HEK293 (cell line): ENCODE results near the gene SINHCAF.
A peak's percentile ranks its signal among the peaks of the same experiment; 100 is the strongest.

ENCODE experiments used
- GLI2 ChIP-seq: fragments of 450-650 bp; formaldehyde crosslinking; IDR thresholded peaks from 2 replicates; pipeline ENCODE4; 2017; ENCODE audit warnings: missing biosample characterization, missing genetic modification characterization, low read depth, borderline replicate concordance
- GLI4 ChIP-seq: fragments of 450-650 bp; formaldehyde crosslinking; IDR thresholded peaks from 2 replicates; pipeline ENCODE4 v1.5.1; 2016; ENCODE audit warnings: missing biosample characterization, missing genetic modification characterization
- GLIS1 ChIP-seq: fragments of 450-650 bp; formaldehyde crosslinking; IDR thresholded peaks from 2 replicates; pipeline ENCODE4 v1.5.1; 2016; ENCODE audit warnings: missing biosample characterization, missing genetic modification characterization
- GLIS2 ChIP-seq: fragments of 450-650 bp; formaldehyde crosslinking; IDR thresholded peaks from 2 replicates; pipeline ENCODE4 v1.5.1; 2016; ENCODE audit warnings: missing biosample characterization, missing genetic modification characterization
- MZF1 ChIP-seq: fragments of 450-650 bp; formaldehyde crosslinking; IDR thresholded peaks from 2 replicates; pipeline ENCODE4 v1.5.1; 2017; ENCODE audit warnings: missing biosample characterization, missing genetic modification characterization, borderline replicate concordance
- RBAK ChIP-seq: fragments of 450-650 bp; formaldehyde crosslinking; IDR thresholded peaks from 2 replicates; pipeline ENCODE4 v1.5.1; 2016; ENCODE audit warnings: missing biosample characterization, missing genetic modification characterization
- SCRT1 ChIP-seq: fragments of 450-650 bp; formaldehyde crosslinking; IDR thresholded peaks from 2 replicates; pipeline ENCODE4 v1.5.1; 2016; ENCODE audit warnings: missing biosample characterization, missing genetic modification characterization, borderline replicate concordance
- SP7 ChIP-seq: fragments of 450-650 bp; formaldehyde crosslinking; IDR thresholded peaks from 2 replicates; pipeline ENCODE4 v1.5.1; 2016; ENCODE audit warnings: missing biosample characterization, missing genetic modification characterization
- ZNF121 ChIP-seq: fragments of 450-650 bp; formaldehyde crosslinking; IDR thresholded peaks from 2 replicates; pipeline ENCODE4 v1.5.1; 2016; ENCODE audit warnings: missing biosample characterization, missing genetic modification characterization
- ZNF138 ChIP-seq: fragments of 450-650 bp; formaldehyde crosslinking; IDR thresholded peaks from 2 replicates; pipeline ENCODE4 v1.5.1; 2016; ENCODE audit warnings: missing biosample characterization, missing genetic modification characterization, borderline replicate concordance
- ZNF335 ChIP-seq: fragments of 450-650 bp; formaldehyde crosslinking; conservative IDR thresholded peaks from 2 replicates; pipeline ENCODE4 v1.5.1; 2016; ENCODE audit warnings: missing biosample characterization, missing genetic modification characterization
- ZNF341 ChIP-seq: fragments of 450-650 bp; formaldehyde crosslinking; IDR thresholded peaks from 2 replicates; pipeline ENCODE4; 2016; ENCODE audit warnings: low read depth, missing biosample characterization, missing genetic modification characterization
- ZNF416 ChIP-seq: fragments of 450-650 bp; formaldehyde crosslinking; IDR thresholded peaks from 2 replicates; pipeline ENCODE4 v1.5.1; 2016; ENCODE audit warnings: missing biosample characterization, missing genetic modification characterization
- ZNF510 ChIP-seq: fragments of 450-650 bp; formaldehyde crosslinking; IDR thresholded peaks from 2 replicates; pipeline ENCODE4 v1.5.1; 2018; ENCODE audit warnings: mild to moderate bottlenecking, missing genetic modification characterization, missing biosample characterization; ENCODE audit not compliant: insufficient replicate concordance
- ZNF530 ChIP-seq: fragments of 450-650 bp; formaldehyde crosslinking; IDR thresholded peaks from 2 replicates; pipeline ENCODE4 v1.5.1; 2016; ENCODE audit warnings: low read depth, missing biosample characterization, missing genetic modification characterization
- ZNF585B ChIP-seq: fragments of 450-650 bp; formaldehyde crosslinking; IDR thresholded peaks from 2 replicates; pipeline ENCODE4 v1.5.1; 2016; ENCODE audit warnings: missing biosample characterization, missing genetic modification characterization
- ZNF621 ChIP-seq: fragments of 450-650 bp; formaldehyde crosslinking; IDR thresholded peaks from 2 replicates; pipeline ENCODE4 v1.5.1; 2017; ENCODE audit warnings: missing biosample characterization, missing genetic modification characterization
- ZNF777 ChIP-seq: fragments of 450-650 bp; formaldehyde crosslinking; IDR thresholded peaks from 2 replicates; pipeline ENCODE4 v1.5.1; 2017; ENCODE audit warnings: missing biosample characterization, missing genetic modification characterization, borderline replicate concordance
- TF ChIP-seq, protein P1 (sequence below): fragments of 450-650 bp; formaldehyde crosslinking; IDR thresholded peaks from 2 replicates; pipeline ENCODE4 v1.5.1; 2016; ENCODE audit warnings: missing biosample characterization, missing genetic modification characterization
- TF ChIP-seq, protein P2 (sequence below): fragments of 450-650 bp; formaldehyde crosslinking; IDR thresholded peaks from 2 replicates; pipeline ENCODE4 v1.5.1; 2016; ENCODE audit warnings: missing biosample characterization, missing genetic modification characterization
- TF ChIP-seq, protein P3 (sequence below): fragments of 450-650 bp; formaldehyde crosslinking; IDR thresholded peaks from 2 replicates; pipeline ENCODE4 v1.5.1; 2016; ENCODE audit warnings: missing biosample characterization, missing genetic modification characterization
- TF ChIP-seq, protein P4 (sequence below): fragments of 450-650 bp; IDR thresholded peaks from 2 replicates; pipeline ENCODE4 v1.5.1; 2018; ENCODE audit warnings: missing biosample characterization, mild to moderate bottlenecking, missing genetic modification characterization
- TF ChIP-seq, protein P5 (sequence below): fragments of 450-650 bp; formaldehyde crosslinking; IDR thresholded peaks from 2 replicates; pipeline ENCODE4 v1.5.1; 2016; ENCODE audit warnings: missing biosample characterization, missing genetic modification characterization
- TF ChIP-seq, protein P6 (sequence below): sonication (generic); formaldehyde crosslinking; IDR thresholded peaks from 2 replicates; pipeline ENCODE4 v1.8.1; 2022; ENCODE audit warnings: mild to moderate bottlenecking, moderate library complexity, missing genetic modification reagents
- TF ChIP-seq, protein P7 (sequence below): fragments of 450-650 bp; formaldehyde crosslinking; IDR thresholded peaks from 2 replicates; pipeline ENCODE4 v1.5.1; 2016; ENCODE audit warnings: missing biosample characterization, missing genetic modification characterization
- TF ChIP-seq, protein P8 (sequence below): fragments of 450-650 bp; formaldehyde crosslinking; IDR thresholded peaks from 2 replicates; pipeline ENCODE4 v1.5.1; 2017; ENCODE audit warnings: missing biosample characterization, mild to moderate bottlenecking, missing genetic modification characterization, moderate library complexity

Gene SINHCAF

DNA sequence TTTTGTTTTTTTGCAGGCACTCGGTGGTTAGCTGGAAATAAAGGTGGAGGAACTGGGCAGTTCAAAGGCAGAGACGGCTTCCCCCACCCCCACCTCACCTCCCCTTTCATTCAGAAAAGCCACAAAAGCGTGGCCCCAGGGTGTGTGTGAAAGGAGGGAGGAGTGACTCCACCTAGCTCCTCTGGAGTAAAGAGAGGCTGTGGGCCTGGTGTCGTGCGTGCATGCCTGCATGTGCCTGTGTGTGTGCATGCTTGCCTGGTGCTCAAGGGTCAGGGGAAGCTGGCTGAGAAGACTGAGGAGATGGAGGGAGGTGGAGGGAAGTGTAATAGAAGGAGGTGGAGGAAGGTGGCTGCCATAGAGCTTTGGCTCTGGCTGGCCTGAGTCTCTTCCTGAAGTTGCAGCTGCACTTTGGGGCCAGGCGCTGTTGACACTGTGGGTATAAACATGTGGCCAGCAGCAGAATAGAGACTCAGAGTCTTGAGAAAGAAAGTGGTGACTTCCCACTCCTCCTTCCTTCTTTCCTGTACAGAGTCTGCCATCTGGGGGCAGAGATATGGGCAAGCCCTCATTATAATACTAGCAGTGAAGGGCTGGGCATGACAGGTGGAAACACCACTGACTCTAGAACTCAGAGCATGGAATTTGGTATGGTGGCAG, 36.9 kb upstream of the SINHCAF start (continued):
- TF ChIP-seq, protein P1, sequence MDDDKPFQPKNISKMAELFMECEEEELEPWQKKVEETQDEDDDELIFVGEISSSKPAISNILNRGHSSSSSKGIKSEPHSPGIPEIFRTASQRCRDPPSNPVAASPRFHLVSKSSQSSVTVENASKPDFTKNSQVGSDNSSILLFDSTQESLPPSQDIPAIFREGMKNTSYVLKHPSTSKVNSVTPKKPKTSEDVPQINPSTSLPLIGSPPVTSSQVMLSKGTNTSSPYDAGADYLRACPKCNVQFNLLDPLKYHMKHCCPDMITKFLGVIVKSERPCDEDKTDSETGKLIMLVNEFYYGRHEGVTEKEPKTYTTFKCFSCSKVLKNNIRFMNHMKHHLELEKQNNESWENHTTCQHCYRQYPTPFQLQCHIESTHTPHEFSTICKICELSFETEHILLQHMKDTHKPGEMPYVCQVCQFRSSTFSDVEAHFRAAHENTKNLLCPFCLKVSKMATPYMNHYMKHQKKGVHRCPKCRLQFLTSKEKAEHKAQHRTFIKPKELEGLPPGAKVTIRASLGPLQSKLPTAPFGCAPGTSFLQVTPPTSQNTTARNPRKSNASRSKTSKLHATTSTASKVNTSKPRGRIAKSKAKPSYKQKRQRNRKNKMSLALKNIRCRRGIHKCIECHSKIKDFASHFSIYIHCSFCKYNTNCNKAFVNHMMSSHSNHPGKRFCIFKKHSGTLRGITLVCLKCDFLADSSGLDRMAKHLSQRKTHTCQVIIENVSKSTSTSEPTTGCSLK (tag by site-specific recombination), result no peak
- no peak for TF ChIP-seq ZNF530
- TF ChIP-seq, protein P2, sequence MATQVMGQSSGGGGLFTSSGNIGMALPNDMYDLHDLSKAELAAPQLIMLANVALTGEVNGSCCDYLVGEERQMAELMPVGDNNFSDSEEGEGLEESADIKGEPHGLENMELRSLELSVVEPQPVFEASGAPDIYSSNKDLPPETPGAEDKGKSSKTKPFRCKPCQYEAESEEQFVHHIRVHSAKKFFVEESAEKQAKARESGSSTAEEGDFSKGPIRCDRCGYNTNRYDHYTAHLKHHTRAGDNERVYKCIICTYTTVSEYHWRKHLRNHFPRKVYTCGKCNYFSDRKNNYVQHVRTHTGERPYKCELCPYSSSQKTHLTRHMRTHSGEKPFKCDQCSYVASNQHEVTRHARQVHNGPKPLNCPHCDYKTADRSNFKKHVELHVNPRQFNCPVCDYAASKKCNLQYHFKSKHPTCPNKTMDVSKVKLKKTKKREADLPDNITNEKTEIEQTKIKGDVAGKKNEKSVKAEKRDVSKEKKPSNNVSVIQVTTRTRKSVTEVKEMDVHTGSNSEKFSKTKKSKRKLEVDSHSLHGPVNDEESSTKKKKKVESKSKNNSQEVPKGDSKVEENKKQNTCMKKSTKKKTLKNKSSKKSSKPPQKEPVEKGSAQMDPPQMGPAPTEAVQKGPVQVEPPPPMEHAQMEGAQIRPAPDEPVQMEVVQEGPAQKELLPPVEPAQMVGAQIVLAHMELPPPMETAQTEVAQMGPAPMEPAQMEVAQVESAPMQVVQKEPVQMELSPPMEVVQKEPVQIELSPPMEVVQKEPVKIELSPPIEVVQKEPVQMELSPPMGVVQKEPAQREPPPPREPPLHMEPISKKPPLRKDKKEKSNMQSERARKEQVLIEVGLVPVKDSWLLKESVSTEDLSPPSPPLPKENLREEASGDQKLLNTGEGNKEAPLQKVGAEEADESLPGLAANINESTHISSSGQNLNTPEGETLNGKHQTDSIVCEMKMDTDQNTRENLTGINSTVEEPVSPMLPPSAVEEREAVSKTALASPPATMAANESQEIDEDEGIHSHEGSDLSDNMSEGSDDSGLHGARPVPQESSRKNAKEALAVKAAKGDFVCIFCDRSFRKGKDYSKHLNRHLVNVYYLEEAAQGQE (tag by site-specific recombination), result no peak
- peak; percentile 79 for TF ChIP-seq ZNF341 (tag by site-specific recombination)
- TF ChIP-seq, protein P3, sequence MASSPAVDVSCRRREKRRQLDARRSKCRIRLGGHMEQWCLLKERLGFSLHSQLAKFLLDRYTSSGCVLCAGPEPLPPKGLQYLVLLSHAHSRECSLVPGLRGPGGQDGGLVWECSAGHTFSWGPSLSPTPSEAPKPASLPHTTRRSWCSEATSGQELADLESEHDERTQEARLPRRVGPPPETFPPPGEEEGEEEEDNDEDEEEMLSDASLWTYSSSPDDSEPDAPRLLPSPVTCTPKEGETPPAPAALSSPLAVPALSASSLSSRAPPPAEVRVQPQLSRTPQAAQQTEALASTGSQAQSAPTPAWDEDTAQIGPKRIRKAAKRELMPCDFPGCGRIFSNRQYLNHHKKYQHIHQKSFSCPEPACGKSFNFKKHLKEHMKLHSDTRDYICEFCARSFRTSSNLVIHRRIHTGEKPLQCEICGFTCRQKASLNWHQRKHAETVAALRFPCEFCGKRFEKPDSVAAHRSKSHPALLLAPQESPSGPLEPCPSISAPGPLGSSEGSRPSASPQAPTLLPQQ, result 0 out of 2 replicates have a peak, but pooled peaks have one; percentile 9
- TF ChIP-seq GLIS1, result no peak
- TF ChIP-seq, protein P4, sequence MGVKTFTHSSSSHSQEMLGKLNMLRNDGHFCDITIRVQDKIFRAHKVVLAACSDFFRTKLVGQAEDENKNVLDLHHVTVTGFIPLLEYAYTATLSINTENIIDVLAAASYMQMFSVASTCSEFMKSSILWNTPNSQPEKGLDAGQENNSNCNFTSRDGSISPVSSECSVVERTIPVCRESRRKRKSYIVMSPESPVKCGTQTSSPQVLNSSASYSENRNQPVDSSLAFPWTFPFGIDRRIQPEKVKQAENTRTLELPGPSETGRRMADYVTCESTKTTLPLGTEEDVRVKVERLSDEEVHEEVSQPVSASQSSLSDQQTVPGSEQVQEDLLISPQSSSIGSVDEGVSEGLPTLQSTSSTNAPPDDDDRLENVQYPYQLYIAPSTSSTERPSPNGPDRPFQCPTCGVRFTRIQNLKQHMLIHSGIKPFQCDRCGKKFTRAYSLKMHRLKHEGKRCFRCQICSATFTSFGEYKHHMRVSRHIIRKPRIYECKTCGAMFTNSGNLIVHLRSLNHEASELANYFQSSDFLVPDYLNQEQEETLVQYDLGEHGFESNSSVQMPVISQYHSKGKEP (tag by site-specific recombination), result peak; percentile 95
- TF ChIP-seq MZF1 (tag by site-specific recombination), result no peak
- no peak for TF ChIP-seq GLI4 (tag by site-specific recombination)
- TF ChIP-seq SP7 (tag by site-specific recombination), result no peak; the same call in 1 of the 2 replicates
- TF ChIP-seq, protein P5, sequence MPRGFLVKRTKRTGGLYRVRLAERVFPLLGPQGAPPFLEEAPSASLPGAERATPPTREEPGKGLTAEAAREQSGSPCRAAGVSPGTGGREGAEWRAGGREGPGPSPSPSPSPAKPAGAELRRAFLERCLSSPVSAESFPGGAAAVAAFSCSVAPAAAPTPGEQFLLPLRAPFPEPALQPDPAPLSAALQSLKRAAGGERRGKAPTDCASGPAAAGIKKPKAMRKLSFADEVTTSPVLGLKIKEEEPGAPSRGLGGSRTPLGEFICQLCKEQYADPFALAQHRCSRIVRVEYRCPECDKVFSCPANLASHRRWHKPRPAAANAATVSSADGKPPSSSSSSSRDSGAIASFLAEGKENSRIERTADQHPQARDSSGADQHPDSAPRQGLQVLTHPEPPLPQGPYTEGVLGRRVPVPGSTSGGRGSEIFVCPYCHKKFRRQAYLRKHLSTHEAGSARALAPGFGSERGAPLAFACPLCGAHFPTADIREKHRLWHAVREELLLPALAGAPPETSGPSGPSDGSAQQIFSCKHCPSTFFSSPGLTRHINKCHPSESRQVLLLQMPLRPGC (tag by site-specific recombination), result no peak
- no peak for TF ChIP-seq GLI2 (tag by site-specific recombination)
- no peak for TF ChIP-seq SCRT1 (tag by site-specific recombination)
- no peak for TF ChIP-seq ZNF121 (tag by site-specific recombination)
- TF ChIP-seq, protein P6, sequence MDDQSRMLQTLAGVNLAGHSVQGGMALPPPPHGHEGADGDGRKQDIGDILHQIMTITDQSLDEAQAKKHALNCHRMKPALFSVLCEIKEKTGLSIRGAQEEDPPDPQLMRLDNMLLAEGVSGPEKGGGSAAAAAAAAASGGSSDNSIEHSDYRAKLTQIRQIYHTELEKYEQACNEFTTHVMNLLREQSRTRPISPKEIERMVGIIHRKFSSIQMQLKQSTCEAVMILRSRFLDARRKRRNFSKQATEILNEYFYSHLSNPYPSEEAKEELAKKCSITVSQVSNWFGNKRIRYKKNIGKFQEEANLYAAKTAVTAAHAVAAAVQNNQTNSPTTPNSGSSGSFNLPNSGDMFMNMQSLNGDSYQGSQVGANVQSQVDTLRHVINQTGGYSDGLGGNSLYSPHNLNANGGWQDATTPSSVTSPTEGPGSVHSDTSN, result no peak
- TF ChIP-seq GLIS2 (tag by site-specific recombination), result no peak
- no peak for TF ChIP-seq ZNF416
- TF ChIP-seq, protein P7, sequence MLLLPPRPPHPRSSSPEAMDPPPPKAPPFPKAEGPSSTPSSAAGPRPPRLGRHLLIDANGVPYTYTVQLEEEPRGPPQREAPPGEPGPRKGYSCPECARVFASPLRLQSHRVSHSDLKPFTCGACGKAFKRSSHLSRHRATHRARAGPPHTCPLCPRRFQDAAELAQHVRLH (tag by site-specific recombination), result no peak
- TF ChIP-seq ZNF138, result no peak
- no peak for TF ChIP-seq ZNF777
- no peak for TF ChIP-seq RBAK
- no peak for TF ChIP-seq ZNF585B
- TF ChIP-seq ZNF335 (tag by site-specific recombination), result peak; percentile 3; the same call in 1 of the 2 replicates
- TF ChIP-seq, protein P8, sequence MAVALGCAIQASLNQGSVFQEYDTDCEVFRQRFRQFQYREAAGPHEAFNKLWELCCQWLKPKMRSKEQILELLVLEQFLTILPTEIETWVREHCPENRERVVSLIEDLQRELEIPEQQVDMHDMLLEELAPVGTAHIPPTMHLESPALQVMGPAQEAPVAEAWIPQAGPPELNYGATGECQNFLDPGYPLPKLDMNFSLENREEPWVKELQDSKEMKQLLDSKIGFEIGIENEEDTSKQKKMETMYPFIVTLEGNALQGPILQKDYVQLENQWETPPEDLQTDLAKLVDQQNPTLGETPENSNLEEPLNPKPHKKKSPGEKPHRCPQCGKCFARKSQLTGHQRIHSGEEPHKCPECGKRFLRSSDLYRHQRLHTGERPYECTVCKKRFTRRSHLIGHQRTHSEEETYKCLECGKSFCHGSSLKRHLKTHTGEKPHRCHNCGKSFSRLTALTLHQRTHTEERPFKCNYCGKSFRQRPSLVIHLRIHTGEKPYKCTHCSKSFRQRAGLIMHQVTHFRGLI (tag by site-specific recombination), result no peak
- TF ChIP-seq ZNF621 (tag by site-specific recombination), result no peak
- no peak for TF ChIP-seq ZNF510 (tag by site-specific recombination)
